AG04450 (cell line): ENCODE data around the gene ZC3HAV1. TPM values are rescaled to one million over a fixed set of nuclear protein-coding genes. Genes with fewer than 3 reads are reported as not detected.

Experiments
- CTCF ChIA-PET: fragments of 300-600, 350-600 bp; formaldehyde crosslinking; extraction: SDS; loops from one replicate; lab custom pipeline; 2022; ENCODE audit warnings: antibody characterized with exemption, inconsistent platforms; lab: Charles Lee
- POLR2A ChIA-PET: fragments of 350-600 bp; formaldehyde crosslinking; extraction: SDS; loops from one replicate; lab custom pipeline; 2021; ENCODE audit warnings: antibody characterized with exemption, inconsistent platforms; lab: Yijun Ruan, JAX
- DNase-seq: peaks from one replicate; pipeline ENCODE4 v3.0.0-alpha.2; 2011; ENCODE audit warnings: low read depth, low spot score
- H3K27ac ChIP-seq: one replicate; pipeline ENCODE4 v1.5.1; 2012; ENCODE audit warnings: low read depth, low read length, control low read depth
- H3K27me3 ChIP-seq: one replicate; pipeline ENCODE4 v1.6.0; 2012; ENCODE audit warnings: low read length; ENCODE audit not compliant: control insufficient read depth, insufficient read depth
- H3K4me3 ChIP-seq: 2 replicates; pipeline ENCODE4 v1.5.1; 2011; ENCODE audit warnings: mild to moderate bottlenecking, low read depth, low read length, control low read depth
- H3K9me3 ChIP-seq: 2 replicates; pipeline ENCODE4 v1.5.1; 2012; ENCODE audit warnings: low read length; ENCODE audit not compliant: control insufficient read depth, insufficient read depth
- polyA plus RNA-seq: library from polyadenylated mRNA; depleted of rRNA; stranded (reverse); fragments of >200 nt; gene quantifications from 2 replicates; pipeline ENCODE4 v1.2.3, GENCODE V29; 2011
- TF ChIP-seq, protein P1 (sequence below): IDR thresholded peaks from 2 replicates; pipeline ENCODE4 v1.5.1; 2011; ENCODE audit warnings: low read depth, low read length, control low read depth, inconsistent platforms

ZC3HAV1 gene
- polyA plus RNA-seq, 1 experiment, result 25.3 TPM

GRCh38 chr7:139075871-139076686 is 33.4 kb downstream of the ZC3HAV1 start:
- Histone ChIP-seq H3K27me3 (no peaks in the 10 kb centered on the region), H3K4me3 (no peak overlapping the region), H3K27ac (no peak overlapping the region), H3K9me3 (no peaks in the 10 kb centered on the region)
- TF ChIP-seq, protein P1, sequence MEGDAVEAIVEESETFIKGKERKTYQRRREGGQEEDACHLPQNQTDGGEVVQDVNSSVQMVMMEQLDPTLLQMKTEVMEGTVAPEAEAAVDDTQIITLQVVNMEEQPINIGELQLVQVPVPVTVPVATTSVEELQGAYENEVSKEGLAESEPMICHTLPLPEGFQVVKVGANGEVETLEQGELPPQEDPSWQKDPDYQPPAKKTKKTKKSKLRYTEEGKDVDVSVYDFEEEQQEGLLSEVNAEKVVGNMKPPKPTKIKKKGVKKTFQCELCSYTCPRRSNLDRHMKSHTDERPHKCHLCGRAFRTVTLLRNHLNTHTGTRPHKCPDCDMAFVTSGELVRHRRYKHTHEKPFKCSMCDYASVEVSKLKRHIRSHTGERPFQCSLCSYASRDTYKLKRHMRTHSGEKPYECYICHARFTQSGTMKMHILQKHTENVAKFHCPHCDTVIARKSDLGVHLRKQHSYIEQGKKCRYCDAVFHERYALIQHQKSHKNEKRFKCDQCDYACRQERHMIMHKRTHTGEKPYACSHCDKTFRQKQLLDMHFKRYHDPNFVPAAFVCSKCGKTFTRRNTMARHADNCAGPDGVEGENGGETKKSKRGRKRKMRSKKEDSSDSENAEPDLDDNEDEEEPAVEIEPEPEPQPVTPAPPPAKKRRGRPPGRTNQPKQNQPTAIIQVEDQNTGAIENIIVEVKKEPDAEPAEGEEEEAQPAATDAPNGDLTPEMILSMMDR, result no peak
- POLR2A ChIA-PET, result no interaction called here
- CTCF ChIA-PET, result interaction anchor here (0.6 to 4.5 kb wide), 31 partner anchors 8 to 303 kb away, joined by 3 to 103 read pairs (median 9); partner anchors contain the start of gene ZC3HAV1L
- no peak for DNase-seq

- POLR2A ChIA-PET, result no interaction called here
- Histone ChIP-seq H3K4me3 (no peak overlapping the region), H3K27me3 (no peaks in the 10 kb centered on the region), H3K9me3 (no peaks in the 10 kb centered on the region), H3K27ac (no peak overlapping the region)
- CTCF ChIA-PET, result interaction anchor here (0.5 to 4.5 kb wide), 53 partner anchors 9 to 1225 kb away, joined by 3 to 103 read pairs (median 6); partner anchors contain the start of gene ZC3HAV1L
- TF ChIP-seq, protein P1, result peak; percentile 76
- peak; percentile 65 for DNase-seq
These were observed 34.4 kb downstream of the ZC3HAV1 start for GRCh38 chr7:139075031-139075652.

DNA sequence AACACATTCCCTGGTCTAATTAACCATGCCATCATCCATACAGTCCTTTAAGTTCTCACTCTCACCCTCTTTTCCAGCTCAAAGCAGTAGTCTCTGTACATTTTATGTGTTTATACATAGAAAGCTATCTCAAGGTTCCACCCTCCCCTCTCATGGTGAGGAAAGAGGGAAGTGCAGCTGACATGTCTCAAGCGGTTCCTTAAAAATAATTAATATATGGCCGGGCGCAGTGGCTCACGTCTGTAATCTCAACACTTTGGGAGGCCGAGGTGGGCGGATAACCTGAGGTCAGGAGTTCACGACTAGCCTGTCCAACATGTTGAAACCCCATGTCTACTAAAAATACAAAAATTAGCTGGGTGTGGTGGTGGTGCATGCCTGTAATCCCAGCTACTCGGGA is 36.7 kb downstream of the ZC3HAV1 start:
- Histone ChIP-seq H3K27ac (no peak overlapping the region), H3K4me3 (no peak overlapping the region), H3K9me3 (no peaks in the 10 kb centered on the region), H3K27me3 (no peaks in the 10 kb centered on the region)
- ChIA-PET CTCF (interaction anchor here (4.1 to 4.5 kb wide), 2 partner anchors 55 to 186 kb away, joined by 74 to 103 read pairs; no protein-coding TSS in a partner anchor), POLR2A (no interaction called here)
- no peak for DNase-seq
- TF ChIP-seq, protein P1, result no peak

GRCh38 chr7:139071680-139072079 is 37.8 kb downstream of the ZC3HAV1 start:
- POLR2A ChIA-PET, result no interaction called here
- Histone ChIP-seq H3K4me3 (no peak overlapping the region), H3K27me3 (no peaks in the 10 kb centered on the region), H3K9me3 (no peaks in the 10 kb centered on the region), H3K27ac (no peak overlapping the region)
- CTCF ChIA-PET, result interaction anchor here (0.7 to 1.2 kb wide), 2 partner anchors 54 to 185 kb away, joined by 3 read pairs; no protein-coding TSS in a partner anchor
- DNase-seq, result no peak
- TF ChIP-seq, protein P1, result no peak
